Lower leg skin (tissue), 4 donors: Measurements from ENCODE around the gene DAP3. TPM values are rescaled to one million over a fixed set of nuclear protein-coding genes. Genes with fewer than 3 reads are reported as not detected.

Experiments
- DNase-seq, 2 donors: peaks; one replicate each; pipeline ENCODE4 v3.0.0-alpha.2; 2019; ENCODE audit warnings: low spot score in 2 of 2
- H3K4me3 ChIP-seq: fragments of 200-600 bp; sonication (generic); 2 replicates; pipeline ENCODE4 v1.5.1; 2017; ENCODE audit warnings: mild to moderate bottlenecking, low read depth; ENCODE audit not compliant: poor library complexity, severe bottlenecking
- CTCF ChIP-seq, 3 donors: fragments of 450-650 bp; IDR thresholded peaks; one replicate each; pipeline ENCODE4 v1.5.1; 2016; ENCODE audit warnings: antibody characterized with exemption in 3 of 3, mild to moderate bottlenecking in 3 of 3, moderate library complexity in 2 of 3
- POLR2A ChIP-seq, 2 donors: fragments of 450-650 bp; IDR thresholded peaks; one replicate each; pipeline ENCODE4 v1.6.1; 2016 to 2017; ENCODE audit warnings: antibody characterized with exemption in 2 of 2, mild to moderate bottlenecking in 1 of 2, moderate library complexity in 1 of 2
- WGBS, 2 donors: methylation state at CpG; one replicate each; pipeline ENCODE4 v1.1.5; 2018; 5-methylcytosine and 5-hydroxymethylcytosine counted together
- intact Hi-C: fragments of 100-400 bp; cut with DNase I; formaldehyde crosslinking; loops from one replicate; pipeline ENCODE4 v1.15.0; 2023; ENCODE audit warnings: low total_unique reads
- total RNA-seq, 4 donors: library from RNA; depleted of rRNA; stranded (reverse); fragments of >200 nt; gene quantifications; one replicate each; pipeline ENCODE4 v1.1.0, GENCODE V29; 2016

DAP3 gene
- total RNA-seq, 4 donors from 2014 or later = 88.7 to 163 (median 120) TPM

GRCh38 chr1:155646307-155646706 is 42.6 kb upstream of the DAP3 start:
- 71% methylated on average over 2 of the region's 2 CpGs for WGBS, 2 donors
- peak in 1 of 2 donors; percentile 22 for DNase-seq
- no peak overlapping the region for H3K4me3 ChIP-seq
- TF ChIP-seq CTCF (IDR thresholded peaks at IDR 0.05) = no peak
- TF ChIP-seq POLR2A (IDR thresholded peaks at IDR 0.05) = no peak
- intact Hi-C loops = no loop called here

- intact Hi-C loops = no loop called here
- 41 to 43% methylated on average over 11 of the region's 11 CpGs for WGBS, 2 donors
- no peak for TF ChIP-seq CTCF (IDR thresholded peaks at IDR 0.05)
- TF ChIP-seq POLR2A (IDR thresholded peaks at IDR 0.05) = no peak
- DNase-seq = peak in 1 of 2 donors; percentile 43
- H3K4me3 ChIP-seq = no peak overlapping the region
Observed at GRCh38 chr1:155648207-155649147, 40.4 kb upstream of the DAP3 start.

- no peak for DNase-seq
- intact Hi-C loops = no loop called here
- TF ChIP-seq POLR2A (IDR thresholded peaks at IDR 0.05) = no peak
- no peak for TF ChIP-seq CTCF (IDR thresholded peaks at IDR 0.05)
- no peak overlapping the region for H3K4me3 ChIP-seq
Observed at GRCh38 chr1:155649676-155650075, 39.2 kb upstream of the DAP3 start.

GRCh38 chr1:155650231-155650757 is 38.6 kb upstream of the DAP3 start:
- intact Hi-C loops = no loop called here
- H3K4me3 ChIP-seq = no peak overlapping the region
- TF ChIP-seq CTCF (IDR thresholded peaks at IDR 0.05) (no peak), POLR2A (IDR thresholded peaks at IDR 0.05) (no peak)
- no peak for DNase-seq
- 84 to 92% methylated on average over 7 of the region's 7 CpGs for WGBS, 2 donors

- WGBS, 2 donors = 57 to 58% methylated on average over 3 of the region's 3 CpGs
- H3K4me3 ChIP-seq = no peak overlapping the region
- intact Hi-C loops = no loop called here
- DNase-seq = no peak
- TF ChIP-seq POLR2A (IDR thresholded peaks at IDR 0.05) (no peak), CTCF (IDR thresholded peaks at IDR 0.05) (no peak)
Observed at GRCh38 chr1:155651861-155652661, 36.8 kb upstream of the DAP3 start.
